Jurkat, Clone E6-1 (cell line): Measurements from ENCODE around the gene PSORS1C2.

Experiments
- DNase-seq: peaks from one replicate; pipeline ENCODE4 v3.0.0-alpha.2; 2011; ENCODE audit warnings: low read depth, low spot score
- H3K4me3 ChIP-seq: 2 replicates; pipeline ENCODE4 v1.5.1; 2011; ENCODE audit warnings: mild to moderate bottlenecking, low read length, control low read depth, moderate library complexity

The PSORS1C2 gene

DNA sequence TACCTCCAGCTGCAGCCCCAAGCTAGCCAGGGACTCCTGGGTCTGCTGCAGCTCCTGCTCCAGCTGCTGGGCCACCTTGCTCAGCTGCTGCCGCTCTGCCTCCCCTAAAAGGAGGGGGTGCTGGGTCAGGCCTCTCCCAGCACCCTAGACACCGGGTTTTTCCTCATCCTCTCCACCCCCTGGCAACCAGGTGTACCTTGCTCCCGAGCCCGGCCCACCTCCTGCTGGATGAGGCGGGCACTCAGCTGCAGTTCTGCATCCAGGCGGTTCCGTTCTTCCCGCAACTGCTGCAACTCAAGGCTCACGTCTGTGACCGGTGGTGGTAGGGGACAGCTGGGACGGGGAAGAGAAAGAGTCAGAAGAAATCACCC, 6.1 kb upstream of the PSORS1C2 start:
- no peak overlapping the region for H3K4me3 ChIP-seq
- DNase-seq = no peak

DNA sequence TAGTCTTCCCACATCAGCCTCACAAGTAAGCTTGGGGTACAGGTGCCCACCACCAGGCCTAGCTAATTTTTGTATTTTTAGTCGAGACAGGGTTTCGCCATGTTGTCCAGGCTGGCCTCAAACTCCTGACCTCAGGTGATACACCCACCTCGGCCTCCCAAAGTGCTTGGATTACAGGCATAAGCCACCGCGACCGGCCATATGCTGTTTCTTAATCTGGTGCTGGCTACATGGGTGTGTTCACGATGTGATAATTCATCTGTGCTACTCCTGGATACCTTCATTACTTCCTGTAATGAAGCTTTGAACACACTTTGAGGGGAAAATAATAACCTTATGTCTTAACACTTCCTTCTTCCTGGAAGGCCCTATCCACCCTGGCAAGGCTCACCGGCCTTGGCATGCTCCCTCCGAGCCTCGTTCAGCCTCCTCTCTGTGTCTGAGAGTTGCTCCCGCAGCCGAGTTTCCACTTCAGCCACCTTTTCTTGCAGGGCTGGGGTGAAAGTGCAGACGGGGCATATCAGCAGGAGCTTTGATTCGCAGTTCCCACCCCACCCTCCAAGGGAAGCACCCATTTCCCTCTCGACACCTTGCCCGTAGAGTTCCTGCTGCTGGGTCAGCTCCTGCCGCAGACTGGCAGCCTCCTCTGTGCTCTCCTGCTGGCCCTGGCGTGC, 5.6 kb upstream of the PSORS1C2 start:
- H3K4me3 ChIP-seq = no peak overlapping the region
- DNase-seq = no peak

DNA sequence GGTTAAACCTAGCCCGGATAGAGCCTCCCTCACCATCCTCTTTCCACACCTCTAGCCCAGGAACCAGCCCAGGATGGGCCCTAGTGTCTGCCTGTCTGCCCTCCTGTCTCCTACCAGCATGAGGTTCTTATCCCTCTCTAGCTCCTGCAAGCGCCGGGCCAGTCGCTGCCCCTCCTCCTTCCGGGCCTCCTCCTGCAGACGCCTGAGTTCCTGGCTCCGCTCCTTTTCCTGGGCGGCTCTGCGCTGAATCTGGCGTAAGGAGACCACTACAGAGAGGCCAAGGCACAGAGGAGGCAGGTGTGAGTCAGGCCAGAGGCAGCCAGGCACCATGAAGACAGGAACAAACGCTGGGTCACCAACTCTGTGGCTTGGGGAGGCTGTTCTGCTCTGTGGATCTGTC, 4.3 kb upstream of the PSORS1C2 start:
- no peak overlapping the region for H3K4me3 ChIP-seq
- no peak for DNase-seq

DNA sequence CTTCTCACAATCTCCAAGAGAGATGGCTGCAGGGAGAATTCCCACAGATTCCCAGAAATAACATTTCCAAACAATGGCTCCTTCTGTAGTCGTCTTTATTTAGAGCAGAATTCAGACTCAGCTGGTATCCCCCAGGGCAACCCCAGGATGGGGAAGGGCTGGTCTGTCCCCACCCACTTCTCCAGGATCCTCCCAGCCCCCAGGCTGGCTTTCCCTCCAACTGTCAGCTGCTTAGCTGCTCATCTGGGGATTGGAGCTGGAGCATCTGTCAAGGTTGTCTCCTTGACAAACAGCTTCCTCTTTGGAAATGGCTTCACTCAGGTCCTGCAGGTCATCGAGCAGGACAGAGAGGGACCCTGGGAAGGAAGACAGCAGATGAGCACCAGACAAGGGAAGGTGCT, 3.5 kb upstream of the PSORS1C2 start:
- no peak overlapping the region for H3K4me3 ChIP-seq
- DNase-seq = no peak

DNA sequence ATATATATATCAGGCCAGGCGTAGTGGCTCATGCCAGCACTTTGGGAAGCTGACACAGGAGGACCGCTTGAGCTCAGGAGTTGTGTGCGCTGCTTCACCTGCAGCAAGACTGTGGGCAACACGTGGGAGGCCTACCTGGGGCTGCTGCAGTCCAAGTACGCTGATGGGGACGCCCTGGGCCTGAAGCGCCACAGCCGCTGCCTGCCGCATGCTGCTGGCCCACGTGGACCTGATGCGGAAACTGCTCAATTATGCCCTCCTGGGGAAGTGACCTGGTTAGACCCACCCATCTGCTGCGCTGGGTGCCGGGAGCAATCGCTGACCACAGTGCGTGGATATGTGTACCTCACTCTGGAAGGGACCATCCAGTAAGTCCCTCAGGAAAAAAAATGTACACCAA, 1.8 kb upstream of the PSORS1C2 start:
- no peak for DNase-seq
- no peak overlapping the region for H3K4me3 ChIP-seq

DNA sequence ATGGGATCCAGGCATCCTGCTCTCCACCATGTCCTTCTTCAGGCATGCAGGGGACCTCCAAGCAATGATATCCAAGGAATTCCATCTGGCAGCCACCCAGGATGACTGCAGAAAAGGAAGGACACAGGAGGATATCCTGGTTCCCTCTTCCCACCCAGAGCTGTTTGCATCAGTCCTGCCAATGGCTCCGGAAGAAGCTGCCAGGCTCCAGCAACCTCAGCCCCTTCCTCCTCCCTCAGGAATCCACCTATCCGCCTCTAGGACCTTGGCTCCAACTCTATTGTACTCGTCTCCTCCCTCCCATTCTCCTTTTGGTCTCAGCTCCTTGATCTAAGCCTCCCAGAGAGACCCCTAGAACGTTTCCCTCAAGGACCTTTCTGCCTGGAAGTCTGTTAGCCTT, 733 bp upstream of the PSORS1C2 start:
- DNase-seq = no peak
- H3K4me3 ChIP-seq = no peak overlapping the region

DNA sequence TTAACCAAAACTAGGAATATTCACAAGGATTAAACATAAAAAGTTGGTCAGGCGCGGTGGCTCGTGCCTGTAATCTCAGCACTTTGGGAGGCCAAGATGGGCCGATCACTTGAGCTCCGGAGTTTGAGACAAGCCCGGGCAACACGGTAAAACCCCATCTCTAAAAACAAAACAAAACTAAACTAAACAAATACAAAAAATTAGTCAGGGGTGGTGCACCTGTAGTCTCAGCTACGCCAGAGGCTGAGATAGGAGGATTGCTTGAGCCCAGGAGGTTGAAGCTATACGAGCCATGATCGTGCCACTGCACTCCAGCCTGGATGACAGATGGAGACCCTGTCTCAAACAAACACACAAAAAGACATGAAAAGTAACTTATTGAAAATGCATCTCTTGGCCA, 3.2 kb downstream of the PSORS1C2 start:
- no peak overlapping the region for H3K4me3 ChIP-seq
- no peak for DNase-seq

DNA sequence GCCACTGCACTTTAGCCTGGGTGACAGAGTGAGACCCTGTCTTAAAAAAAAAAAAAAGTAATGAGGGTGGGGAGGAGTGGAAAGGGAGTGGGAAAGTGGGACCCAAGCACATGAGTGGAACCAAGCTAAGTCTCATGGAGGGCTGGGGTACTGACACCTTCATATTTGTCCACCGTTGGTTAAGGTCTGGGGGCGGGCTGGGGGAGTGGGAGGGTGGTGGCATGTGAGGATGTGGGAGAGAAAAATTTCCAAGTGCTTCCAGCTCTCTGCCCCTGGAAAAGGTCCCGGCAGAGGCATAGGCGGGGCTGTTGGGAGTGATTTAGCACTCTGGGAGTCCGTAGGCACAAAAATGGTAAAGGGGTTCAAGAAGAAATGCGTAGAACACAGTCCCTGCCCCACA, 6.1 kb downstream of the PSORS1C2 start:
- DNase-seq = no peak
- no peak overlapping the region for H3K4me3 ChIP-seq

DNA sequence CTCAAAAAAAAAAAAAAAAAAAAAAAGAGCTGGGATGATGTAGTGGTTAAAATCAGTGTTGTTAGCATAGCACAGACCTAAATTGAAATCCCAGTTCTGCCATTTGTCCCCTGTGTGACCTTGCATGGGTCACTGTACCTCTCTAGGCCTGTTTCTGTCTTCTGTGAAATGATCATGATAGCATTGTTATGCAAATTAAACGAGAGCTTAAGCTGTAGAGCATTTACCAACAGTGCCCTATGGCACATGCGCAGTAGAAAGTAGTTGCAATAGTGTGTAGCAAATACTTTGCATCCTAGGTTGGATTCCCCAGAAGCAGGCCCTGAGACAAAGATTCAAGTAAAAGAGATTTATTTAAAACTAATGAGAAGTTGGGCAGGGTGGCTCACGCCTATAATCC, 7.3 kb downstream of the PSORS1C2 start:
- no peak overlapping the region for H3K4me3 ChIP-seq
- DNase-seq = no peak

DNA sequence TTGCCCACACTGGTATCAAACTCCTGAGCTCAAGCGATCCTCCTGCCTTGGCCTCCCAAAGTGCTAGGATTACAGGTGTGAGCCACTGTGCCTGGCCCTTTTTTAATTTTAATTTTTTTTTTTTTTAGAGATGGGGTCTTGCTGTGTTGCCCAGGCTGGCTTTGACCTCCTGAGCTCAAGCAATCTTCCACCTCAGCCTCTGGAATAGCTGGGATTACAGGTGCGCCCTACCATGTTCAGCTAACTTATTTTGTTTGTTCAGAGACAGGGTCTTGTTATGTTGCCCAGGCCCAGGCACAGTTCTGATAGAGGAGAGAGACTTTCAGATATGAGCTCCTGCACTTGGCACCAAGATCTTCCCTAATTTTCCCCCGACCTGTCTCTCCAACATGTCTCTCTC, 8.1 kb downstream of the PSORS1C2 start:
- H3K4me3 ChIP-seq = no peak overlapping the region
- no peak for DNase-seq

DNA sequence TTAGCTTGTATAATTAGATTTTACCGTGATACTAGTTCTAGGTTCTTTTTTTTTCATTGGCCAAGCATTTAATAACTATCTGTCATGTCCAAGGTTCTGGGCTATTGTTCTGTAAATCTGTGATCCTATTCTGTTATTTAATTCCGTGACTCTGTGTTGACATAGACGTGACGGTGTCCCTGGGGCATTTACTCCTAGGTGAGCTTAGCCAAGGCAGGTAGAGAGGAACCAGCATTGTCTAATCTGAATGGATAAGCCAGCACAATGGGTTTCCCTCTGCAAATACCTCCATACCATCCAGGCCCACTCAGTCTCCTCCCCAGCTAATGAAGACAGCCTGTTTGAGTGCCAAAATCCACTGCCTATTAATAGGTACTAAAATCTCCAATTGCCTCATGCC, 9.7 kb downstream of the PSORS1C2 start:
- H3K4me3 ChIP-seq = no peak overlapping the region
- DNase-seq = no peak

DNA sequence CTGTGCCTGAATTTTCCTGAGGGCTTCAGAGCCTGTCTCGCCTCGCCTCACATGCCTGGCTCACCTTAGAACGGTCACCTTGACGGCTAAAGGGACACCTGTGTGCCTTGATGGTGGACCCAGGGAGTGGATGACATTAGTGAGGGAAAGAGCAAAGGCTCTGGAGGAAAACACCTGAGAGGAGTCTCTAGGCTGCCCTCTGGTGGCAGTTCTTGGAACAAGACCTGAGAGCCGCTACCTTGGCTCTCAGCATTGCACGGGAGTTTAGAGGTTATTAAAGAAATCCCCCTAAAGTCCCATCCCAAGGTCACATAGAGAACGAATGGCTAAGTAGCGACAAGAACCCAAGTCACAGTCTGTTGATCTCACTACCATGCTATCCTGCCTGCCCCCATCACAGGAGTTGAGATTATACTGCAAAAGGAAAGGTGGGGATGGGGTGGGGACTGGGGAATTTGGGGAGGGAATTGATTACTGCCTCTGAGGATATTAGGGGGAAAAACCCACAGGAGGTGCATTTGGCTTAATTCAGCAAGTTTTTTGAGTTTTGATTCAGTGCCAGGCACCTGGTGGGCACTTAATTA, 10.7 kb downstream of the PSORS1C2 start:
- no peak overlapping the region for H3K4me3 ChIP-seq
- peak; percentile 24 for DNase-seq

DNA sequence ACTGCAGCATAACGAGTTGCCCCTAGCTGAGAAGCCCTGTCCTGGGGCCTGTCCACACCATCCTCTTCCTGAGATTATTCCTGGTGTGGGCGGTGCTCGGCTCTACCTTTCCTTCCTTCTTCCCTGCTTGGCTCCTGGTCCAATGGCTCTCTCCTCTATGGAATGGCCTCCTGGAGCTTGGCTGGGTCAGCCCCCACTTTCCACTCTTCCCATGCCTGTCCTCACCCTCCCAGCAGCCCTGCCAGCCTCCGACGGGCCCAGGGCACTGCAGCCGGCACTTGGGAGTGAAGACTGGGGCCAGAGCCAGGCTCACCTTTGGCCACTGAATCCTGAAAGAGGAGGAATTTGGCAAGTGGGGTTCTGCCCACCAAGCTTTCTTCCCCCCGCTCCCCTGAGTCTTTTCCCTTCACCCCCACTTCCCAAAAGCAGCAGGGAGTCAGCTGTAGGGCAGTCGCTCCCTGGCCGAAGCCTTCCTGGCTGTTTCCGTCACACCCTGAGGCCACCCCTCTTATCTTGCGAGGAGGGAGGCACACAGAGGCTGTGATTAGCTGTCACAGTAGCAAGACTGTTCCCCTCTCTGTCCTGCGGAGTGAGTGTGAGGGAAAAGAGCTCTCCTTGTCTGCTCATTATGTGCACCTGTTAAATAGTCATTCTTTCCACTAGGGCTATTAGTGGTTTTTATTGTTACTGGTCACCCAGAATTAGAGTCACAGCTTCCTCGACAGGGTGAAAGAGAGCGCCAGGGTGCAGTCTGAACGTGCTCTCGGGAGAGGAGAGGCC, 12.3 kb downstream of the PSORS1C2 start:
- no peak for DNase-seq
- no peak overlapping the region for H3K4me3 ChIP-seq

DNA sequence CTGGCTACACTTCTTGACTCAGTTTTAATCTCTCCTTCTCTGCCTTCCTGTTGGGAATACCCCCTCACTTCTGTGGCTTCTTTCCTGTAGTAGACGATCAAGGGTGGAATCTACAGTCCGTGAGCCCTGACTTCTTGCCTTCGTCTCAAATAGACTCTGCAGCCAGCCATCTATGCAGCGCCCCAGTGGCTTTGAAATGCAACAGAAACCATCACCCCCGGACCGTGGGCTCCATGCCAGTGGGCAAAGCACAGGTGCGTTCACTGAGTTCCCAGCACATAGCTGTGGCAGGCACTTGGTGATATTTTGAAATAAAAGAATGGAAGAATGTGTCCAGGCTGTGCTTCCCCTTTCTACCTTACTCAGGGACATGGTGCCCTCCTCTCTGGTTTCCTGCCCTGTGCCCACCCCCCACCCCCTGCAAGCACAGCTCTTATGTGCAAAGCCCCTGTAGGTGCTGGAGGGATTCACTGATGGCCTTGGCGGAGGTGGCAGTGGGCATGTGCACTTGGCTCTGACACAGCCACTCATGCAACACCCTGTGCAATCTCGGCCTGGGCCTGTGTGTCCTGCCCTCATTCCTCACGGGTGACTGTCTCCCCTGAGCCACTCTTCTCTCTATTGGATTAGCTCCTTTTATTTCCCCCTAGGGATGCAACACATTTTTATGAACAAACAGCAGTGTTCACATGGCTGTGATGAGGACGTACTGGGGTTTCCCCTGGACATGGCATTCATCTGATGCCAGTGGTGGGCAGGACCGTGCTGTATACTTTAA, 13.1 kb downstream of the PSORS1C2 start:
- no peak overlapping the region for H3K4me3 ChIP-seq
- no peak for DNase-seq

DNA sequence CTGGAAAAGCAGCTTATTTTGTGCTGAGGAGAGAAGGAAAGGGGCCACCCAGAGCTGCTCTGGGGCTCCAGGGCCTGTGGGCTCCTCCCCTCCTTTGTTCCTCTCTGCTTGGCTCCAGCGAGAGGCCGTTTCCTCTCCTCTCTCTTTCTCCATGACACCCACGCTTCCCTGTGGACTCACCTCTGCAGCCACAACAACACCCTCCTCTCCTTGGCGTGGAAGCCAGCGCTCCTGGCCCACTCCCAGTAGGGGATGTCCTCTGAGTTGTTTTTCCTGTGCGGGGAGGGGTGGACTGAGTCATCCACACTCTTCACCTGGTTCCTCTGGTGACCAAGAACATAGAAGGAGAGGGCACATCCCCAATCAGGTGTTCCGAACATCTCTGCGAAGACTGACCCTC, 13.7 kb downstream of the PSORS1C2 start:
- DNase-seq = no peak
- no peak overlapping the region for H3K4me3 ChIP-seq

DNA sequence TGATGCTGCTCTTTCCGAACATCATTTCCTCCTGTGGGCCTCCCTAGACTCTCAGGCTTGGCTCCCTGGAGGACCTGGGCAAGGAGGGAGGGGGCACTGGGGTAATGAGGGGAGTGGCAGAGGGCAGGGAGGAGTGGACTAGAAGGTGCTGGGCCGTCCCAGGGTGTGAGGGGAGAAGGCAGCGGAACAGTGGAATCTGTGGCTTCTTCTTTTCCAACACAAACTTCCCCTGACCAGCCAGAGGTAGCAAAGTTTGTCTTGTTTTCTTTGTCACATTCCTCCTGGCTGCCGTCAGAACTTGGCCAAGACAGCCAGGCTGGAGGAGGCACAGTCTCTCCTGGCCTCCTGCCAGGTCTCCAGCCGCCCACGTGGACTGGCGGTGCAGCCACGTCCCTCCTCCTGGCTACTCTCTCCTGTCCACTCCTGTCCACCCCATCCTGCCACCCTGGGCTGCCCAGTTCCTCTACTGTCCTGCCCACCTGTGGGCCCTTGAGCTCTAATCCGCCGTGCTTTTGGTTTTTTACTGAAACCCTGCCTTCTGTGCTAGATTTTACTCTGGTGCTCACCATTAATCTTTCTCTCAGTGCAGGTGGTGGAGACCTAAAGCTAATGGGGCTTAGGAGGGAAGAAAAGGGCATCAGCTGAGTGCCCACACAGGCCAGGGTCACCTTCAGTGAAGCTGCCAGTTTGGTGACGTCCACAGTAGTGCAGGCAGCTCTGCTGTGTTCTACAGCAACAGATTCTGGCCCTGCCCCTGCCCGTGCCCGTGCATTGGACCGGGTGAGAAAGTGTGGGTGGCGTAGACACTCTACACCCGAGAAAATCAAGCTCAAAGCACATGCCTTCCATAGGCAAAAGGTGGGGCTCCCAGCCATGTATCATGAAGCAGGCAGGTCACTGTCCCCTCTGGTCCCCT, 15.8 kb downstream of the PSORS1C2 start:
- no peak for DNase-seq

DNA sequence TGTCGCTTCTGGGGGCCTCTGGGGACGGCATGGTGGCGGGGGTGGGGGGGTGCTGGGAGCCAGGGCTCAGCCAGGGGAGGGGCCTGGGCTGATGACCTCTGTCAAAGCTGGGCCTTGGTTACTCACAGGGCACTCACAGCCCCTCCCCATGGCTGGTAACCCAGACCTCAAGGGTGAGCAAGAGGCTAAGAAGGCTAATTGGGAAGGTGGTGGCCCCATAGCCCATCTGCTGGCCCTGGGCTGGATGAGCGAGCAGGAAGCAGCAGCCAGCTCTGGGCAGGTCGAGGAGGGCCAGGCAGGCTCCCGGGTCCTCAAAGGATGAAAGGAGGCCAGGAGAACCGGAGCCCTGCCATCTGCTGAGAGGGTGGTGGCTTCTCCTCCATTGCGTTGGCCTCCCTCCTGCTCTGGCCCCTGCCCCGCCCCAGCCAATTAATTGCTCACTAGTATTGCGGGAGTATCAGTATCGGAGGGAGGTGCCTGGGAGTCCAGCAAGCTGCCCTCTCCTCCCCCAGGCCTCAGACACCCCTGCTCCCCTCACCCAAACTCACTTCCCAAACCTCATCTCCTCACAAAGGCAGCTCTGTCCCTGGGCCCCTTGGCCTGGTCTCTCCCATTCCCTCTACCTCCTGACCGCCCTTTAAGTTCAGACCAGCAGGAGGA, 17.6 kb downstream of the PSORS1C2 start:
- DNase-seq = no peak

More for the DNA sequence above, 15.8 kb downstream of the PSORS1C2 start:
- no peak overlapping the region for H3K4me3 ChIP-seq

DNA sequence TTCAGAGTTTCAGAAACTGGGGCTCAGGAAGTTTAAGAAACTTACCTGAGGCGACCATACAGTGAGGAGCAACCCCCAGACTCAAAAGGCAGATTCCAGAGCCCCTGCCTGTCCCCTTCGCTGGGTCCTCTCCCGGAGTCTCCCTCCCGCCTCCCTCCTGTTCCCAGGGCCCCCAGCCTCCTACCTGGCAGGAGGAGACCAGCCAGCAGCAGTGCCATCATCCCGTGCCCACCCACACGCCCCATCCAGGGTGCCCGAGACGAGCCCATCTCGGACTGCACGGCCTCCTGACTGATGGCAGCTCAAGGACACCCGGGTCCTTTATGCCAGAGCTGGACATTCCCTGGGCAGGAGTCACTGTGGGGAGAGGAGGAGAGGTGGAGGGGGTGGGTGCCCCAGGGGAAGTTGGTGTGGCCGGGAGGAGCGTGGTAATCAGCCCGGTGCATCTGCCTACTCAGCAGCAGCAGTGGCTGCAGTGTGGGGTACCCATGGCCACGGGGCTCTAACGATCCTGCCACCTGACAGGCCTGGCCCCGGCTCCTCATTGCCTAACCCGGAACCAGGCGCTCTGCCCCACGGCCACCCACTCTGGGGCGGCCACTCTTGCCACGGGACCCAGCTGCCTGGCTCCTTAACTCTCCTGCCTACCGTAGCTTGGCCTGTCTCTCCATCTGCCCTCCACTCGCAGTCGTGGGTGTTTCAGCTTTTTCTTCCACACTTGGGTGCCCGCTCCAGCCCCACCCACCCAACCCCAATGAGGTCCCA, 18.5 kb downstream of the PSORS1C2 start, which contains the start of gene CDSN:
TSS of gene CDSN (minus strand) at position 296 of the 765 bp plus-strand sequence. CDS start at position 269, 27 bp downstream.
- DNase-seq = no peak
- H3K4me3 ChIP-seq = no peak within 1 kb of the TSS

More for the DNA sequence above, 17.6 kb downstream of the PSORS1C2 start:
- no peak overlapping the region for H3K4me3 ChIP-seq
